ENCODE measurements around the gene SVIL.
A peak's percentile ranks its signal among the peaks of the same experiment; 100 is the strongest.

The SVIL gene

DNA sequence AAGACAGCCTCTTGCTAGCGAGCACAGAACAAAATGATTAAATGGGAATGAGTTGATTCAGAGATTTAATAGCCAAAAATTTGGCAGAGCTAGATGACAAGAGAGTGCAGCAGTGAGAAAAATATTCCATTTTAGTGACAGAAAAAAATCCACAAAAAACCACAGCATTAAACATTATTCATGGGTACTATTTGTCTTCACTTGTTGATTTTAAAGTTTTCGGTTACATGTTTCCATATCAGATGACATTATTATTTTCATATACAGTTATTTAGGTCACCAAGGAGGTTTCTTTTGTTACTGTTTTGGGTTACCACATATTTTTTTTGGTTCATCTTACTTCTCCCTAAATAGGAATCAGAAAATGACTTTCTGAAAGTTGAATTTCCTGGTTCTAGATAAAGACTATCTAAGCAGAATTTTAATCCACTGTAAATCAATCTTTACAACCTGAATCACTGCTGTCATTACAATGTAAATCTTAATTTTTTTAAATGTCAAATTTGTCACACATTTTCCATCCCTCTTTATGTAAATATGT lies 87.9 kb downstream of the SVIL start:
- Mint-ChIP-seq H3K4me3 (no peak overlapping the region), H3K9me3 (no peaks in the 10 kb centered on the region), H3K36me3 (ENCODE audit: low read depth) (peaks cover 28% of the 10 kb centered on the region), H3K4me1 (peaks cover 9% of the 10 kb centered on the region), H3K27me3 (ENCODE audit: low read depth) (no peaks in the 10 kb centered on the region), H3K27ac (no peak overlapping the region)
- TF ChIP-seq, protein P1, sequence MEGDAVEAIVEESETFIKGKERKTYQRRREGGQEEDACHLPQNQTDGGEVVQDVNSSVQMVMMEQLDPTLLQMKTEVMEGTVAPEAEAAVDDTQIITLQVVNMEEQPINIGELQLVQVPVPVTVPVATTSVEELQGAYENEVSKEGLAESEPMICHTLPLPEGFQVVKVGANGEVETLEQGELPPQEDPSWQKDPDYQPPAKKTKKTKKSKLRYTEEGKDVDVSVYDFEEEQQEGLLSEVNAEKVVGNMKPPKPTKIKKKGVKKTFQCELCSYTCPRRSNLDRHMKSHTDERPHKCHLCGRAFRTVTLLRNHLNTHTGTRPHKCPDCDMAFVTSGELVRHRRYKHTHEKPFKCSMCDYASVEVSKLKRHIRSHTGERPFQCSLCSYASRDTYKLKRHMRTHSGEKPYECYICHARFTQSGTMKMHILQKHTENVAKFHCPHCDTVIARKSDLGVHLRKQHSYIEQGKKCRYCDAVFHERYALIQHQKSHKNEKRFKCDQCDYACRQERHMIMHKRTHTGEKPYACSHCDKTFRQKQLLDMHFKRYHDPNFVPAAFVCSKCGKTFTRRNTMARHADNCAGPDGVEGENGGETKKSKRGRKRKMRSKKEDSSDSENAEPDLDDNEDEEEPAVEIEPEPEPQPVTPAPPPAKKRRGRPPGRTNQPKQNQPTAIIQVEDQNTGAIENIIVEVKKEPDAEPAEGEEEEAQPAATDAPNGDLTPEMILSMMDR (IDR thresholded peaks at IDR 0.05; ENCODE audit: unreplicated experiment in 3 of 3) = no peak

DNA sequence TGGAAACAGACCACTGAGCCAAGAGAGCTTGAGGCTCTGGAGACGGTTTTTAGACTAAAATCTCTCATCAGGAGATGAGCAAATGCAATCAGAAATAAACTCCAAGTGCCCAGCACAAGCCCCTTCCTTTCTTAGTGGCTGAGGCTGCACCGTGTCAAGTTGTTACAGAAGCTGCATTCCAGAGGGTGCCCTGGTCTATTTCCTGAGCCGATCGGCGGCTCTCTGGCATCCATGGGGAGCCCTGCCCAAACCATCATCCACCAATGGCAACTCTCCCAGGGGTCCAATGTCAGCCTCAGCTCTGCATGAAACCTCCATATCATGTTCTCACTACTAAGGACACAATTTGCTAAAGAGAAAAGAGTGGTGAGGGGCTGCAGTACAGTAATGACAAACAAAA lies 89.6 kb downstream of the SVIL start:
- H3K27me3 Mint-ChIP-seq (ENCODE audit: low read depth) = no peaks in the 10 kb centered on the region
- TF ChIP-seq, protein P1 (IDR thresholded peaks at IDR 0.05; ENCODE audit: unreplicated experiment in 3 of 3) = no peak

DNA sequence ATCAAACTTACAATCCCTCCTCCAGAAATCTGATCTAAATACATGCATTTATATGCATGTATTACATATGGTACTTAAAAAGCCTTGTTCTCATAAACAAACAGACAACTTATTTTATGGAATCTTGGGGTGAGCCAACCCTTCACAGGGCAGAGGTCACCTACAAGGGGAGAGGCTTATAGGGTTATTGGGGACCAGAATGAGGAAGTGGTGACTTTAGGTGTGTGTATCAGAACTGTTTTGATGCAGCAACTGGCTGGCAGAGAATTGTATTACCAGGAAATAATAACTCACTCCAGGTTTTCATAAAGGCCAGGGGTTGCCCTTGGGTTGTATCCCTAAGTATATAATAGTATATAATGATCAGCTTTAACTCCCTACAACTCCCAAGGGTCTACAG lies 91.1 kb downstream of the SVIL start:
- H3K9me3 Mint-ChIP-seq = no peaks in the 10 kb centered on the region
- no peak overlapping the region for H3K27ac Mint-ChIP-seq
- TF ChIP-seq, protein P1 (IDR thresholded peaks at IDR 0.05; ENCODE audit: unreplicated experiment in 3 of 3) = no peak
- H3K4me1 Mint-ChIP-seq = peaks cover 25% of the 10 kb centered on the region
- H3K36me3 Mint-ChIP-seq (ENCODE audit: low read depth) = peaks cover 13% of the 10 kb centered on the region
- H3K27me3 Mint-ChIP-seq (ENCODE audit: low read depth) = no peaks in the 10 kb centered on the region
- H3K4me3 Mint-ChIP-seq = no peak overlapping the region

More for the DNA sequence above, 89.6 kb downstream of the SVIL start:
- Mint-ChIP-seq H3K27ac (no peak overlapping the region), H3K9me3 (no peaks in the 10 kb centered on the region), H3K36me3 (ENCODE audit: low read depth) (peaks cover 18% of the 10 kb centered on the region), H3K4me1 (peaks cover 14% of the 10 kb centered on the region), H3K4me3 (no peak overlapping the region)

DNA sequence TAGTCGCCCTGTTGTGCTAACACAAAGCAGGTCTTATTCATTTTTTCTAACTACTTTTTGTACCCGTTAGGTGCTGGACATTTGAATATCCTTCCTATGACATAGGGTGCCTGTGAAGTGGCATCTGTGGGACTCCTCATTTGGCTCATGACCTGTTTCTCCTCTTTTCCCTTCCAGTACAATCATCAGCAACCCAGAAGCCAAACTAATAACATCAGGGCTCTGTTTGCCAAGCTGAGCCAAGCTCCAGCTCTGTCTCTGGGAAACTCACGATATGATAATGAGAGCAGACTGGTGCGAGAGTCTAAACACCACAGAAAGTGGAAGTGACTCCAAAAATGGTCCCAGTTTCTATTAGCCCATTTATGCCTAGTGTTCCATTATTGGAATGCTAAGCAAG lies 92.0 kb downstream of the SVIL start:
- Mint-ChIP-seq H3K9me3 (no peaks in the 10 kb centered on the region), H3K27ac (peak overlapping the region in 1 of 3 experiments; percentile 52), H3K36me3 (ENCODE audit: low read depth) (peaks cover 5% of the 10 kb centered on the region), H3K27me3 (ENCODE audit: low read depth) (no peaks in the 10 kb centered on the region), H3K4me3 (no peak overlapping the region), H3K4me1 (peaks cover 32% of the 10 kb centered on the region)
- TF ChIP-seq, protein P1 (IDR thresholded peaks at IDR 0.05; ENCODE audit: unreplicated experiment in 3 of 3) = no peak

DNA sequence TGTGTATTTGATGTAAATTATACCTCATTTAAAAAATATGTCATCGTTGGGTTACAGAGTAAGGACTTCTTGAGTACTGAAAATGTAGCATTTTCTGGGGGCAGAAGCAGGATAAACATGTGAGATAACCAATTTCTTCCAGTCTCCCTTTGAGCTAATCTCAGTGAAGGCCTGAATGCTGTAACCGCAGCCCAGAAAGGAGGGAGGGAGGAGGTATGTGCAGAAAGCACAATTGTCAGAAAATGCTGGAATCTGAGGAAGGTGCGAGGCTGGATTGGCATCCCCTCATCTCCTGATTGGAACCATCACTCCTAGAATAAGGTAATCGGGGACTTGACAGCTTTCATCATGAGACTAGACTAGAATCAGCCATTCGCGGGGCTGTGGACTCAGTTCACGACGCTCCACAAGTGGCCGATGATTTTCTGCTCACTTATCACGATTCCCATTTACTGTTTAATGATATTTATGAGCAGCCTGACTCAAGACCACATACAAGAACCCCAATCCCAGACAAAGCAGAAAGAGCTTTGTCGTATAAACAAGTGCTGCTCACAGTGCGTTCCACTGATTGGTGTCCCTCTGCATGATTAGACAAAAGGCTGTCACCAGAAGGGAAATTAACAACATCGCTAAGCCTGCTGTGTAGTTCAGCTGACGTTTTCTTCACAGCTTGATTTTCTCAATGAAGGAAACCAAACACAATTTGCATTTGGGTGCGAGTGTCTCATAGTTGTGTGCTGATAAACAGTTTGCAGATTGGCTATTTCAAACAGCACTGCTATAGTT lies 93.2 kb downstream of the SVIL start:
- peaks cover 34% of the 10 kb centered on the region for H3K4me1 Mint-ChIP-seq
- H3K9me3 Mint-ChIP-seq = no peaks in the 10 kb centered on the region
- H3K27me3 Mint-ChIP-seq (ENCODE audit: low read depth) = no peaks in the 10 kb centered on the region
- H3K4me3 Mint-ChIP-seq = no peak overlapping the region
- TF ChIP-seq, protein P1 (IDR thresholded peaks at IDR 0.05; ENCODE audit: unreplicated experiment in 3 of 3) = no peak
- no peak overlapping the region for H3K27ac Mint-ChIP-seq
- H3K36me3 Mint-ChIP-seq (ENCODE audit: low read depth) = peaks cover 5% of the 10 kb centered on the region

DNA sequence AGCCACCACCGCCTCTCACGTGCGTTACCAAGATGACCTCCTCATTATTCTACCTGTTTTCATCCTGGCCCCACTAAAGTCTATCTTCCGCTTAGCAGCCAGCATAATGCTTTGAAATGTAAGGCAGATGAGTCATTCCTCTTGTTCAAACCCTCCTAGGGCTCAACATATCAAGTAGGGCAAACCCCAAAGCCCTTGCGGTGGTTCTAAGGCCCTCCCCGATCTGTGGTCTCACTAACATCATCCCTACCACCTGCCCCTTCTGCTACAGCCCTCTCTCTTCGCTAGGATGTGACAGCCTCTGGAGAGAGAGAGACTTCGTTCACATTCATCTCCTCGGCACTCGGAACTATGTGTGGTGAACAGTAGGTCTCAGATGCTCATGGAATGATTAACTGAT lies 94.8 kb downstream of the SVIL start:
- Mint-ChIP-seq H3K4me3 (no peak overlapping the region), H3K4me1 (peaks cover 44% of the 10 kb centered on the region), H3K27ac (peak overlapping the region in 1 of 3 experiments; percentile 3), H3K27me3 (ENCODE audit: low read depth) (no peaks in the 10 kb centered on the region), H3K9me3 (no peaks in the 10 kb centered on the region), H3K36me3 (ENCODE audit: low read depth) (peaks cover 5% of the 10 kb centered on the region)
- TF ChIP-seq, protein P1 (IDR thresholded peaks at IDR 0.05; ENCODE audit: unreplicated experiment in 3 of 3) = no peak
